Activated naive CD4-positive, alpha-beta T cell treated with Interleukin-2 at 50 U/mL for 16 hours (primary cell): ENCODE data around the gene MAST2.
"Not testable (repeated sequence)": the region's sequence is repeated elsewhere in the genome, so short reads cannot be mapped to it uniquely, and the experiment has no call there.

Source experiments
- DNase-seq: peaks from one replicate; pipeline ENCODE4 v3.0.0-alpha.2; 2020

MAST2 gene

DNA sequence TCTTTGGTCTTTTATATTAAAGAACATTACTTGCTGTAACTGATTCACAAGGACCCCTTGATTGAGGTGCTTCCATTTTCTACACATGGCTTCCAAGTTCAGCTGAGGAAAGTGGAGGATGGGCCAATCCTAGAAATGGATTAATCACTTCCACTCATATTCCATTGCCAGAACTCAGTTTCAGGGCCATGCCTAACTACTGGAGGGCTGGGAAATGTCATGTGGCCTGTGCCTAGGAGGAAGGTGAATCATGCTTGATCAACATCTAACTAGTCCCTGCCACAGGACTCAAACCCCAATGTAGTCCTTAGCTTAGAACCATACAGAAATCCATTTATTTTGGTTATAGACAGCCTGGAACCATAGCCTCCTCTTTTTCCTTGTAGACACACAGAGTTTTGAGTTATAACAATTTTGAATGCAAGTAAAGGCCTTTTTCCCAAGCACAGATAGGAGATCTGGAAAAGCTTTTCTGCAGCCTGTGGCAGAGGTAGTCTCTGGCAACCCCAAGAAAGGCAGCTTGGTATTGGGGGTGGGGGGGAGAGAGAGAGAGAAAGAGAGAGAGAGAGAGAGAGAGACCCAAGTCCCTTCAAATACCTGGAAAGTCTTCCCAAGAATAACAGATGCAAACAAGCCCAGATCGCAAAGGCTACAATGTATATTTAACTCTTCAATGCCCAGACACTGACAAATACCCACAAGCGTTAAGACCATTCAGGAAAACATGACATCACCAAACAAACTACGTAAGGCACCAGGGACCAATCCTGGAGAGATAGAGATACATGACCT, 12.5 kb downstream of the MAST2 start:
- no peak for DNase-seq

DNA sequence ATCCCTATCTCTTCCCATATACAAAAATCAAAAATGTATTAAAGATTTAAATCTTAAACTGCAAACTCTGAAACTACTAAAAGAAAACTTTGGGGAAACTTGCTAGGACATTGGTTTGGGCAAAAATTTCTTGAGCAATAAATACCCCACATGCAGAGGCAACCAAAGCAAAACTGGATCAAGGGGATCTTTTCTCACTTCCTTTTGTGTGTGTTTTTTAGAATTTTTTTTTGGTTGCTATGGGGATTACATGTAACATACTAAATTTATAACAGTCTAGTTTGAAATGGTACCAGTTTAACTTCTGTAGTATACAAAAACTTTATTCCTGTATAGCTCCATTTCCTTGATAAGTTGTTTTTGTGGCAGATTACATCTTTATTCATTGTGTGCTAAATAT, 16.8 kb downstream of the MAST2 start:
- no peak for DNase-seq

DNA sequence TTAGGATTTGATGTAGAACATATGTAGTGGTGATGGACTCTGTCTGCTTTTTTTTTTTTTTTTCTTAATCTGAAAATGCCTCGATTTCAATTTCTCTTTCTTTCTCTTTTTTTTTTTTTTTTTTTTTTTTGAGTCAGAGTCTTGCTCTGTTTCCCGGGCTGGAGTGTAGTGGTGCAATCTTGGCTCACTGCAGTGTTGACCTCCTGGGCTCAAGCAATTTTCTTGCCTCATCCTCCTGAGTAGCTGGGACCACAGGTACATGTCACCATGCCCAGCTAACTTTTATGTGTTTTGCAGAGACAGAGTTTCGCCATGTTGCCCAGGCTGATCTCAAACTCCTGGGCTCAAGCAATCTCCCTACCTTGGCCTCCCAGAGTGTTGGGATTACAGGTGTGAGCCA, 17.4 kb downstream of the MAST2 start:
- no peak for DNase-seq

DNA sequence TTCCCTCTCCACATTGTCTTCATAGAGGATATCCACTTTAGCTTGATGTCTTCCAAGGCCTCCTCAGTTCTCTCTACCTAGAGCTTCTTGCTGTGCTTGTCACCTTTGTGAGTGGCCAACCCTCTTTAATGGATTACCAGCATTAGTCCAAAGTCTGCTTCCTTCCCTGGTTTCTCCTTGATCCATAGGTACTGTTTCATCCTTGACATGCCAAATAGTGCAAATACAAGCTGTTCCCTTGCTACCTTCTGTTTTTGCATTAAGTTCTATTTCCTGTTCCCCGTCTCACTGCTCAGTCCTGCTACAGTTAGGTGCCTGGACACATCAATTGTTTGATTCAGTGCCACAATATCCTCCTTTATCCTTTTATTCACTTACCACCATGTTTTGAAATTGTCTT, 19.2 kb downstream of the MAST2 start:
- DNase-seq, result no peak

DNA sequence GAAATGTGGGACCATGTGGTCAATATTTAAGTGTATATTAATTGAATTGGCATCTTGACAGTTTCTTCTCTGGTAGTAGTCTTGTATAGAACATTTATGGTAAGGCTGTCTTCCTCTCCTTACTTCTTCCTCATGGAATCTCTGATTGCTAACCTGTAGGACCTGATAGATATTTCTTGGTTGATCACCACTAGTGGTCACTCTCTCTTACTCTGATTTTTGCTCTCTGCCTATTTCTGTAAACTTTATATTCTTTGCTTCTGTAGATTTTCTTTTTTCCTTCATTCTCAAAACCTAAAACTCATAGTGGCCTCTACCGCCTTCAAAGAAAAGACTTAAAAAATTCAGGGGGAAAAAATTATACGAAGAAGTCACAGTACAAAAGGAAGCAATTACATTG, 21.2 kb downstream of the MAST2 start:
- DNase-seq, result no peak

DNA sequence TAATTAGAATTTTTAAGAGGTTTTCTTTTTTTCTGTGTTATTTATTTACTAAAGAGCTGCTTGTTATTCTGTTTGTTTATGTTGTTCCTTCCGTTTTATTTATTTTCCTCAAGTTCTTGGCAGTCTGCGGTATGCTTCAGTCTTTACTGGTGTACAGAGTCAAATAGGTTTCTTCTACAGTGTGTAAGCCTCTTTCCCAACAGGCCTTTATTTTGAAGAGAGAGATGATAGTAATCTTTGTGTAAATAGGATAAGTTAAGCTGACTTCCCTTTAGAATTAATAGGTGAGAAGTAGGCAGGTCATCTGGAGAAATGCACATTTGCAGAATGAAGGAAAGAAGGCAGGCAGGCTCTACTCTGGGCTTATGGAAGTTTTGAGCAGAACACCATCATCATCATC, 23.8 kb downstream of the MAST2 start:
- DNase-seq, result no peak

DNA sequence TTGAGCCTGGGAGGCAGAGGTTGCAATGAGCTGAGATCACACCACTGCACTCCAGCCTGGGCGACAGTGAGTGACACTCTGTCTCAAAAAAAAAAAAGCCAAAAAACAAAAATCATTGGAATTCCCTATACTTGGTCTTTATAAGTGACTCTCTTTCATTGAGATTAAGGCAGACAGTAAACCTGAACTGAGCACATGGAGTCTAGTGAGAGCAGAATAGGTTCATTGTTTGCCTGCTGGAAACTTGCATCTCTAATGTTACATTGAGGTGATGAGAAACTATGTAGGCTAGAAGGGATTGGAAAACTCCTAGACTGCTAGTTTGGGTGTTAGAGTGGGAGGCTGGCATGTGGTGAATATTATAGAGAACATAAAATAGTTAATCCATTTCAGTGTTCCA, 25.4 kb downstream of the MAST2 start:
- no peak for DNase-seq

DNA sequence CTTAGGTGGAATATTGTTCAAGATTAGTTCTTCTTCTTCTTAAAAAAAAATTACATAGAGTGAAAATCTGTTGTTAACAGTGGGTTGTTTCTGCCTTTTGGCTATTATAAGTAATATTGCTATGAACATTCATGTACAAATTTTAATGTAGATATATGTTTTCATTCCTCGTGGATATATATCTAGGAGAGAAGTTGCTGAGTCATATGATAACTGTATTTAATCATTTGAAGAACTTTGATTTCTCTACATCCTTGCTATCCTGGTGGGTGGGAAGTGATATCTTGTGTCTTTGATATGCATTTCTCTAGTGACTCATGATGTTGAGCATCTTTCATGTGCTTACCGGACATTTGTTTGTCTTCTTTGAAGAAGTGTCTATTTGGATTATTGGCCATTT, 29.9 kb downstream of the MAST2 start:
- no peak for DNase-seq

DNA sequence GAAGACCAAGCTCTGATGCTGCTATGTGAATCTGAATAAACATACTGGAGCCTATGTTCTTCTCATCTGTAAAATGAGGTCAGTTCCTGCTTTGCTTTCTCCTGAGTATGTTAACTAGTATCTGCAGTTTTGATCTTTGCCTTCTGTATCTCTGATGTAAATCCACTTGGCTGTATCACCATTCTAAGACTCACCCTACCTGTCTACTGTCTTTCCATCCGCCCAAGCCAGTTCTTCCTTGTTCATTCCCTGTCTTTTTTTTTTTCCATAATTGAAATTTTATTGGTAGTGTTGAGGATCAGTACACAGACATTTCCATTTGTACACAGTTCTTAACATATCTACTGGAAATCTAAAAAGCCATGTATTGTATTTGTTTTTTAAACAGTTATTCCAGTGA, 31.3 kb downstream of the MAST2 start:
- DNase-seq, result no peak

DNA sequence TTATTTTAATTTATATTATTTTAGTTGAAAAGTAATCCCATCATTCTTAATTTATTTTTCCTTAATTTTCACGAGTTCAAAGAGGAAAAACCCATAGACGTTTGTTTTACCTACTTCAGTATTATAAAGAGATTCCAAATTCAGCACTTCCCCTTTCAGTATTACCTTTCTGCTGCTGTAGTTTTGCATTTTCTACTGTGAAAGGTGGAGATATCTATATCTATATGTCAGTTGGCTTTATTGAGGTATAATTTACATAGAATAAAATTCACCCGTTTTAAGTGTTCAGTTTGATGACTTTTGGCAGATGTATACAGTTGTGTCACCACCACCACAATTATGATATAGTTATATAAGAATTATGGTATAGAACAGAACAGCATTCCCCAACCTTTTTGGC, 33.0 kb downstream of the MAST2 start:
- DNase-seq, result no peak

DNA sequence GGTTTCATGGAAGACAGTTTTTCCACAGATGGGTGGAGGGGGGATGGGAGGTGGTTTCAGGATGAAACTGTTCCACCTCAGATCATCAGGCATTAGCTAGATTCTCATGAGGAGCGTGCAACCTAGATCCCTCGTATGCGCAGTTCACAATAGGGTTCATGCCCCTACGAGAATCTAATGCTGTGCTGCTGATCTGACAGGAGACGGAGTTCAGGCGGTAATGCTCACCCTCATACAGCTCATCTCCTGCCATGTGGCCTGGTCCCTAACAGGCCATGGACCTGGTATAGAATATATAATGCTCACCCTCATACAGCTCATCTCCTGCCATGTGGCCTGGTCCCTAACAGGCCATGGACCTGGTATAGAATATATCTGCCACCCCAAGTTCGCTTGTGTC, 33.4 kb downstream of the MAST2 start:
- not testable (repeated sequence) for DNase-seq

DNA sequence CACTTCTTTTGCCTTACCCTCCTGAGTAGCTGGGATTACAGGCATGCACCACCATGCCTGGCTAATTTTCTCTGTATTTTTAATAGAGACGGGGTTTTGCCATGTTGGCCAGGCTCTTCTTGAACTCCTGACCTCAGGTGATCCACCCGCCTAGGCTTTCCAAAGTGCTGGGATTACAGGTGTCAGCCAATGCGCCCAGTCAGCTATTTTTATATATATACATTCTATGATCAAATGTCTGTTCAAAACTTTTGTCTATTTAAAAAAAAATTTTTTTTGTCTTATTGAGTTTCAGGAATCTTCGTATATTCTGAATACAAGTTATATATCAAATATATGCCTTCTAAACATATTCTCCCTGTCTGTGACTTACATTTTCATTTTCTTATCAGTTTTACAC, 34.9 kb downstream of the MAST2 start:
- DNase-seq, result not testable (repeated sequence)

DNA sequence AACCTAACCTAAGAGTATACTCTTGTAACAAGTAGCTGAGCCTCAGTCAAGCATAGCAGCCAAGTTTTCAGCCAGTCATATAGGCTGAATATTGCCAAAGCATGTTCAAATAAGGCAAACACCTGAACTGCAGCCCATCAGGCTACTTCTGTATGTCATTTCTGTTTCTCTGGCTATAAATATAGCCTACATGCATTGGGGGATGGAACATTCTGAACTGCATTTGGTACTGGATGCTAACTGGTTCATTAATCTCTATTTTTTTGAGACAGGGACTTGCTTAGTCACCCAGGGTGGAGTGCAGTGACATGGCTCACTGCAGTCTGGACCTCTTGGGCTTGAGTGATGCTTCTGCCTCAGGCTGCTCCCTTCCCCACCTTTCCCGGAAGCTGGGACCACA, 37.3 kb downstream of the MAST2 start:
- no peak for DNase-seq

DNA sequence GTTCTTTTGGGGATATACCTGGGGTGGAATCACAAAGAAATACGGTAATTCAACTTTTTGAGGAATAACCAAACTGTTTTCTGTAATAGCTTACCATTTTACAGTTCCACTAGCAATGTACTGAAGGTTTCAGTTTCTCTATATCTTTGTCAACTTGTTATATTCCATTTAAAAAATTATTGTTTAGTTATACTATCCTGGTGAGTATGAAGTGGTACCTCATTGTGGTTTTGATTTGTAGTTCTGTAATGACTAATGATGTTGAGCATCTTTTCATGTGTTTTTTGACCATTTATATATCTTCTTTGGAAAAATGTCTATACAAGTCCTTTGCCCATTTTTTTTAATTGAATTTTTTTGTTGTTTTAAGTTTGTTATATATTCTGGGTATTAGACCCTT, 39.4 kb downstream of the MAST2 start:
- DNase-seq, result no peak

DNA sequence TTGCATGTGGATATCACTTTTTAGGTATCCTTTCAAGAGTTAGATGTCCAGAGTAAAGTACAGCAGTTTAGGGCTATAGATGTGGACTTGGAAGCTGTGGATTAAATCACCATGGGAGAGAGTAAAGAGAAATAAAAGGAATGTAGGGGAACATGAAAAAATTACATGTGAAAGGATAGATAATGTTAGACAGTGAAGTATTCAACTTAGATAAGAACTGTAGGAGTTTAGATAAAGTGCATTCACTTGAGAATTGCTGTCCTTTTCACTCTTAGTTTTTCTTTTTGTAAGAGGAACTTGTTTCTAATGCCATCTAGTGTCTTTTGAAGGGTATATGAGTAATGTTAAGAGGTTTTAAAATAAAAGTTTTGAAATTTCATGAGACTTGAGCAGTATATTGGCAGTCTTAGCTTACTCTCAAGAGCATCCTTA, 40.1 kb downstream of the MAST2 start:
- DNase-seq, result no peak

DNA sequence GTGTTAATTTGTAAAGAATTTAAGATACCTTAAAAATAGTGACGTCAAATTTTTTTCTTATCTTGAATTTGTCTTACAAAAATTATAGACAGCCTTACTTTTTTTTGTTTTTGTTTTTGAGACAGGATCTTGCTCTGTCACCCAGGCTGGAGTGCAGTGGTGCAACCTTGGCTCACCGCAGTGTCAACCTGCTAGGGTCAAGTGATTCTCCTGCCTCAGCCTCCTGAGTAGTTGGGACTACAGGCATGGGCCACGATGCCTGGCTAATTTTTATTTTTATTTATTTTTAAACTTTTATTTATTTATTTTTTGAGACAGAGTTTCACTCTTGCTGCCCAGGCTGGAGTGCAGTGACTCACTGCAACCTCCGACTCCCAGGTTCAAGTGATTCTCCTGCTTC, 40.6 kb downstream of the MAST2 start:
- not testable (repeated sequence) for DNase-seq

DNA sequence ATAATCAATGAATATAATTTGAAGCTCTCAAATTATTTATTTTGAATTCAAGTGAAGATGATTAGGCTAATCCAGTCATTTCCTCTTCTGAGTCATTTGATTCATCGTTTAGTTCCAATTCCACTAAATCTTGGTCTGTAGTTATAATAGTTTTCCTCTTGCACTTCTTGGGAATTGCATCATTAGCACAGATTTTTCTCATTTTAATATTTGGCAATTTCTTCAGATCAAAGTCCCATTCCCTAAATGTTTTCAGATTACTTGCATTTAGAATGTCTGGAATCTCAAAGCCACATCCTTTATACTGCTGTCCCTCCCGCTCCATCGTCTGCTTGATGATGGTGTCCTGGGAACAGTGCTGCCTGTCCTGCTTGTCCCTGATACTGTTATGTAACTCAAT, 43.5 kb downstream of the MAST2 start:
- DNase-seq, result no peak

DNA sequence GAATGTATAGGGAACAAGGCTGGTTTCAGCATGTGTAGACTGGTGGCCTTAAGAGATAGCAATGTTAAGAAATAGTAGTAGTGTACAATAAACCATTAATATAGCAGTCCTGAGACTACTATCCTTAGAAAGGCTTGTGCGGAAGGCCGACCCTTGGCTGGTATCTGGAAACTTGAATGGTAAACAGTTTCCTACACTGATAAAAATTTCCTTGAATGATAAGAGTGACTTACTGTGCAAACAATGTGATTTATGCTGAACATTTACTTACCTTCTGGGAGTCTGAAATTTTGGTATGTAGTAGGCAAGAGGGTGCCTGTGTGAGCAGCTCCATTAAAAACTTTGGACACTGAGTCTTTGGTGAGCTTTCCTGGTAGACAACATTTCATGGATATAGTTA, 44.7 kb downstream of the MAST2 start:
- DNase-seq, result no peak

DNA sequence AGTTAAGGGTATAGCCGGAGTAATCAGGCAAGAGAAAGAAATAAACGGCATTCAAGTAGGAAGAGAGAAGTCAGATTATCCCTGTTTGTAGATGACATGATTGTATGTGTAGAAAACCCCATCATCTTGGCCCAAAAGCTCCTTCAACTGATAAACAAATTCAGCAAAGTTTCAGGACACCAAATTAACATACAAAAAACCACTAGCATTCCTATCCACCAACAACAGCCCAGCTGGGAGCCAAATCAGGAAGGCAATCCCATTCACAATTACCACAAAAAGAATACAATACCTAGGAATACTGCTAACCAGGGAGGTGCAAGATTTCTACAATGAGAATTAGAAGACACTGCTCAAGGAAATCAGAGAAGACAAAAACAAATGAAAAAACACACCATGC, 45.3 kb downstream of the MAST2 start:
- no peak for DNase-seq

DNA sequence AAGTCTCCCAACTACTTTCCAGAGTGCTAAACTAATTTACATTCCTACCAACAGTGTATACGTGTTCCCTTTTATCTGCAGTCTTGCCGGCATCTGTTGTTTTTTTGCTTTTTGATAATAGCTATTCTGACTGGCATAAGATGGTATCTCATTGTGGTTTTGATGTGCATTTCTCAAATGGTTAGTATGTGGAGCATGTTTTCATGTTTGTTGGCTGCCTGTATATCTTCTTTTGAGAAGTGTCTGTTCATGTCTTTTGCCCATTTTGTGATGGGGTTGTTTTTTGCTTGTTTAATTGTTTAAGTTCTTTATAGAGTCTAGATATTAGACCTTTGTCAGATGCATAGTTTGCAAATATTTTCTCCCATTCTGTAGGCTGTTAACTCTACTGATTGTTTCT, 46.6 kb downstream of the MAST2 start:
- no peak for DNase-seq

DNA sequence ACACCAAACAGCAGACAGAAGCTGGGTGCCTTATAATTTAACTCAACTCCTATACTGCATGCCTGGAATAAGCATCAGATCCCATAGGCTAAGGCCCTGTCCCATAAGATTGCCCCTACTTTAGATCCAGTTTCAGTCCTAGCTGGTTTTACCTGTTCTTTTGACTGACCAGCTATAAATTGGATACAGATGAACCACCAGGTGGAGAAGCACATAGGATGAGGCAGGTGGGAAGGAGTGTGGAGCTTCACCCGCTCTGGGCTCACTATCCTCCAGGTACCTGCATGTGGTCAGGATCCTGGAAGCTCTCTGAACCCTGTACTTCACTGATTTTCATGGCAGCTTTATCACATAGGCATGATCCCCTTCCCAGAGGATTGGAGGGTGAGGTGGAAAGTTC, 51.3 kb downstream of the MAST2 start:
- DNase-seq, result no peak

DNA sequence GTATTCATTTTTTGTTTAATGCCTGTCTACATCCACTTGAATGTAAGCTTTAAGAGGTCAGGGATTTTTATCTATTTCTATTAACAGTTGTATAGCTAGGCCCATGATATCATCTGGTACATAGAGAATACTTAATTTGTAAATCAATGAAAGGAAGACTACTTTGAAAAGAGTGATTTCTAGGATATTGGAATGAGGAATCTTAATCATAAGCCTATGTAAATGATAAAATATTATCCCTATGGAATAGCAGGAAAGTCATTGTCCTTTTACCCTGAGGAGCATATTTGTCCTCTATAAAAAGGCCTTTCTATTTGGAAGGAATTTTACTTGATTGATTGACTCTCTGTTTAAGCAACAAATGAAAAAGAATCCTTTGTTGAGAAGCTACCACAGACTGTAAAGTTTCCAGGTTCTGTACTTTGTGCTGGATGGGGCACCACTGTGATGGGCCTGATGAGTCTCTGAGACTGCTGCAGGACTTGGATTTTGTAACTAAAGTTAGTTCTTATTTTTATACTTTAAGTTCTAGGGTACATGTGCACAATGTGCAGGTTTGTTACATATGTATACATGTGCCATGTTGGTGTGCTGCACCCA, 53.8 kb downstream of the MAST2 start:
- no peak for DNase-seq

DNA sequence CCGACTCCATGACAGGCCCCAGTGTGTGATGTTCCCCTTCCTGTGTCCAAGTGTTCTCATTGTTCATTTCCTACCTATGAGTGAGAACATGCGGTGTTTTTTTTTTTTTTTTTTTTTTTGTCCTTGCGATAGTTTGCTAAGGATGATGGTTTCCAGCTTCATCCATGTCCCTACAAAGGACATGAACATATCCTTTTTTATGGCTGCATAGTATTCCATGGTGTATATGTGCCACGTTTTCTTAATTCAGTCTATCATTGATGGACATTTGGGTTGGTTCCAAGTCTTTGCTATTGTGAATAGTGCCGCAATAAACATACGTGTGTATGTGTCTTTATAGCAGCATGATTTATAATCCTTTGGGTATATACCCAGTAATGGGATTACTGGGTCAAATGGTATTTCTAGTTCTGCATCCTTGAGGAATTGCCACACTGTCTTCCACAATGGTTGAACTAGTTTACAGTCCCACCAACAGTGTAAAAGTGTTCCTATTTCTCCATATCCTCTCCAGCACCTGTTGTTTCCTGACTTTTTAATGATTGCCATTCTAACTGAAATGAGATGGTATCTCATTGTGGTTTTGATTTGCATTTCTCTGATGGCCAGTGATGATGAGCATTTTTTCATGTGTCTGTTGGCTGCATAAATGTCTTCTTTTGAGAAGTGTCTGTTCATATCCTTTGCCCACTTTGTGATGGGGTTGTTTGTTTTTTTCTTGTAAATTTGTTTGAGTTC, 54.5 kb downstream of the MAST2 start:
- DNase-seq, result not testable (repeated sequence)

DNA sequence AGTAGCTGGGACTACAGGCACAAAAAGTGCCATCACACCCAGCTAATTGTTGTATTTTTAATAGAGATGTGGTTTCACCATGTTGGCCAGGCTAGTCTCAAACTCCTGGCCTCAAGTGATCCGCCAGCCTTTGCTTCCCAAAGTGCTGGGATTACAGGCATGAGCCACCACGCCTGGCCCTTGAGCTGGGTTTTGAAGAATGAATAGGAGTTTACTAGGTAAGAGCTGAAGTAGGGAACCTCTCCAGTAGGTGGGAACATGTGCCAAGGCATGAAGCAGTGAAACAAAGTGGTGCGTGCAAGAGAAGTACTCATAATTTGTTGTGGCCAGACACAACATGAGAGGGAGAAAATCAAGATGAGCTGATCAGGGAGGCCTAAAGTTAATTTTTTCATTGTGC, 55.8 kb downstream of the MAST2 start:
- DNase-seq, result no peak
